ENCODE data around the gene NRIP1.

The NRIP1 gene, protein sequence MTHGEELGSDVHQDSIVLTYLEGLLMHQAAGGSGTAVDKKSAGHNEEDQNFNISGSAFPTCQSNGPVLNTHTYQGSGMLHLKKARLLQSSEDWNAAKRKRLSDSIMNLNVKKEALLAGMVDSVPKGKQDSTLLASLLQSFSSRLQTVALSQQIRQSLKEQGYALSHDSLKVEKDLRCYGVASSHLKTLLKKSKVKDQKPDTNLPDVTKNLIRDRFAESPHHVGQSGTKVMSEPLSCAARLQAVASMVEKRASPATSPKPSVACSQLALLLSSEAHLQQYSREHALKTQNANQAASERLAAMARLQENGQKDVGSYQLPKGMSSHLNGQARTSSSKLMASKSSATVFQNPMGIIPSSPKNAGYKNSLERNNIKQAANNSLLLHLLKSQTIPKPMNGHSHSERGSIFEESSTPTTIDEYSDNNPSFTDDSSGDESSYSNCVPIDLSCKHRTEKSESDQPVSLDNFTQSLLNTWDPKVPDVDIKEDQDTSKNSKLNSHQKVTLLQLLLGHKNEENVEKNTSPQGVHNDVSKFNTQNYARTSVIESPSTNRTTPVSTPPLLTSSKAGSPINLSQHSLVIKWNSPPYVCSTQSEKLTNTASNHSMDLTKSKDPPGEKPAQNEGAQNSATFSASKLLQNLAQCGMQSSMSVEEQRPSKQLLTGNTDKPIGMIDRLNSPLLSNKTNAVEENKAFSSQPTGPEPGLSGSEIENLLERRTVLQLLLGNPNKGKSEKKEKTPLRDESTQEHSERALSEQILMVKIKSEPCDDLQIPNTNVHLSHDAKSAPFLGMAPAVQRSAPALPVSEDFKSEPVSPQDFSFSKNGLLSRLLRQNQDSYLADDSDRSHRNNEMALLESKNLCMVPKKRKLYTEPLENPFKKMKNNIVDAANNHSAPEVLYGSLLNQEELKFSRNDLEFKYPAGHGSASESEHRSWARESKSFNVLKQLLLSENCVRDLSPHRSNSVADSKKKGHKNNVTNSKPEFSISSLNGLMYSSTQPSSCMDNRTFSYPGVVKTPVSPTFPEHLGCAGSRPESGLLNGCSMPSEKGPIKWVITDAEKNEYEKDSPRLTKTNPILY (N-terminal part only)

GRCh38 chr21:15064576-15065391 is at the start of gene NRIP1:
TSS of gene NRIP1 (minus strand) at chr21:15065000. CDS start at chr21:14968192, 96,808 bp downstream.
- DNase-seq: peak in 2 of 3 experiments; percentile 77 to 85

DNA sequence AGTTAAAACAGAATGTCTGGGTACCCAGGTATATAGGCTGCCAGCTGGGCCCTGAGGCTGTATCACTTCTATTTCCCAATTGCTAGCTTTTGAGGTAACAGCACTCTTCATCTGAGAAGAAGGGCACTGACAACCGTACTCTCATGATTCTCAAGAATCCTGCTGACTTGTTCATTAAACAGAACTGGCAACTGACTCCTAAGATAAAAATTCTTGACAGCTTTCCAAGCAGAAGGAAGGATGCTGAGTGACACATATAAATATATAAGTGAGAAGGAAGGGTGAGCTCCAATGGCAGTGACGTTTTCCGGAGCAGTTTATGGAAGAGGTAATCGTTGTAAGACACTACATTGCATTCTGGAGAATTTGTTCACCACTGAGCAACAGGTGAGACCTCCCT is 48.1 kb upstream of the NRIP1 start:
- DNase-seq: no peak

DNA sequence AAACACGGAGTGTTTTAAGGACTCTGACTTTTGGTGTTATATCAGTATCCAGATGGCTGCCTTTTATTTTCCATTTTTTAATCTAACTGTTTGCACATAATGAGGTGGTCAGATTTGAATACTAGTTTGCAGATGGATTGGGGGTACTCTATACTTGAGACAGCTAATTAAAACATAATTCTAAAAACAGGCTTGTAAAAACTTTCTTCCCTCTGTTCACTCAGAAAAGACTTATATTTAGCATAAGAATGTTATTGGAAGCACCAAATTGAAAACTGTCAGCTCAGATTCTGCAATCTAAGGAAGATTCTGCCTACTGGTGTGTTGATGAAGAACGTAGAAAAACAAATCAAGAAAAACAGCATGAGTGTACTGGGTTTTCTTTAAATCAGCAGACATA is 44.0 kb upstream of the NRIP1 start:
- DNase-seq: no peak

DNA sequence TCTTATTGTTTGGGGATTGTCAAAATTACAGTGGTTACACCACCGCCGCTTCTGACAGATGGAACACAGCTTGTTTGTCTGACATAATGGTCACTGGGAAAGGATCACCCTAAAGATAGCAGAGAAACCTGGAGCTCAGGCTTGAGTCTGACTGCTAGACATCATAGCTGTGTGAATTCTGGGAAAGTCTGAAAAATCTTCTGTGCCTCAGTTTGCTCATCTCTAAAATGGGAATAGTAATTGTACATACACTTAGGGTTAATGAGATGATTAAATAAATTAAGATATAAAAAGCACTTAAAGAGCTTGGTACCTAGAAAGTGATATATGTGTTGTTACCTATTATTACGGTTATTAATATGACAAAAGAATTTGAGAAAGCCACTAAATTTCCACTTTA is 39.7 kb upstream of the NRIP1 start:
- no peak for DNase-seq

DNA sequence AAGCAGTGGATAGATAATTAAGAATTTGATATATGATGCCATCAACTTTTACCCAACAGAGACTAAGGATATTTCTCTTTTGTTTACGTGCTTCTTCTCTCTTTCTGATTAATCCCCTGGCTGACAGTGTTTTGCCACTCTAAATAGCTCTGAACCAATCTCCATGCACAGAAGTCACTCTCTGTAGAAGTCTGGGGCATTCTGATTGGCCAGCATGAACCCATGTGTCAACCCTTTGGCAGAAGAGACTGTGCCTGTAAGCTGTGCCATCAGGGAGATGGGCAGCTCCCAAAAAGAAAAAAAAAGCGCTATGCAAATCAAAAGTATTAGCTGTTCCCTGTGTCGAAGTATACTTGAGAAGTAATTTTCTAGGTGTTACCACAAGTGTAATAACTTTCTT is 34.1 kb upstream of the NRIP1 start:
- no peak for DNase-seq

- no peak for DNase-seq
Measured at GRCh38 chr21:15098181-15098580, 33.4 kb upstream of the NRIP1 start.

DNA sequence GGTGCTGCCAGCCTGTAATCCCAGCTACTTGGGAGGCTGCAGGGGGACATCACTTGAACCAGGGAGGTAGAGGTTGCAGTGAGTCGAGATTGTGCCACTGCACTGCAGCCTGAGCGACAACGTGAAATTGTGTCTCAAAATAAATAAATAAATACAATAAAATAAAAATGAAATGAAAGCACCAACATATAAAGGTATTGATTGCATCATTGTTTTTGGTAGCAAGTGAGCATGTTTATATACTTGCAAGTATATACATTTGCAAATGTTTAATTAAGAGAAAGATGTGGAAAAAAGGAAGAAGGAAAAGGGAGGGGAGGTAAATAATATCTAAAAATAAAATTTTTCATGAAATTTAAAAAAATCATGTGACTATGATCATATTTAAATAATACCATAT is 32.8 kb upstream of the NRIP1 start:
- DNase-seq: no peak

DNA sequence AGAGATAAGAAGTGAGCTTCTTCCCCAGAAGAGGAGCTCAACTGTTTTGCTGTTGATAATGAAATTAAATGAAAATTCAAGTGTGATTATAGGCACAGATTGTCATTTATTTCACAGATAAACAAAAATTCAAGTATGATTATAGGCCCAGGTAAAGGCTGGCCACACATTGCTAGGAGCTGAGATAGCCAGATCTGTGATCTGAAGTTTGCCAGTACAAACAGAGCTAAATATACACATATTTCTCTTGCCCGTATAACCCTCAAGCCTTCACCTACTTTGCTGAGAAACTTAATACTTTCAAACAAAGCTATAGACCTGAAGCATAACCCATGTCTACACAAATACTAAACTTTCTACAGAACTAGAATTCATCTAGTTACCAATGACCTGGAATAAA is 31.3 kb upstream of the NRIP1 start:
- no peak for DNase-seq

DNA sequence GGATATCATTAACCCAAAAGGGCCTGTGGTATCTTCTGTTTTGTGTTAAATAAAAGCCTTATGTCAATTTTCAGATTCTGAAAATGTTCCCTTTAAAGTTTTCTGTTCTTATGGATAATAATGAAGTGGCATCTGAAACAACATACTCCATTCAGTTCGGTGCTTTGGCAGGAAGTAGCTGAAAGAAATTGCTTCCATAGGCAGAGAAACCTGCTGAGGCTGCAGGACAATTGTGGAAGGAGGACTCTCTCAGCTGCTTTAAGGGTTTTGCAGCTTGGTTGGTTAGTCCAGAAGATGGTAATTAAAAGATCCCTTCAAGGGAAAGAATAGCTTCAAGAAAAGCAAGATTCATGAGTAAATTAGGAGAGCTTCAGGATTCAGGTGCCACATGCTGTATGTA is 30.5 kb upstream of the NRIP1 start:
- DNase-seq: no peak

- no peak for DNase-seq
Measured at GRCh38 chr21:15094706-15095105, 29.9 kb upstream of the NRIP1 start.

DNA sequence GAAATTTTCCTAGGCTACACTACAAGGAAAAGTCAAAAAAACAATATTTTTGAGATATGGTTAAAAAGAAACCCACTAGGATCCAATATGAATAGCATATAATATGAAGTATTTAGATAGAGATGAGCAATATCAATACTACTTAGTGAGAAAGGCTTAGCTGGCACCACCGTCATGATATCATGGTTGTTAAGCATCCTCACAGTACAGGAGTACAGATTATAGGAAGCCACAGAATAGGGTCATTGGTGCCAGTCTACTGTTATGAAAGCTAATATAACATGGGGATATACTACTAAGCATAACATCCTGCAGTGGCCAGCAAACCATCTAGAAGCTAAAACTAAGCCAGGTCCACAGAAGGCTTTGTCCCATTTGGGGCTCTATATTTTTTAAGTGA is 28.4 kb upstream of the NRIP1 start:
- no peak for DNase-seq

GRCh38 chr21:15092745-15093144 is 27.9 kb upstream of the NRIP1 start:
- no peak for DNase-seq

GRCh38 chr21:15090390-15090789 is 25.6 kb upstream of the NRIP1 start:
- no peak for DNase-seq

- DNase-seq: no peak
Measured at GRCh38 chr21:15088488-15088887, 23.7 kb upstream of the NRIP1 start.

DNA sequence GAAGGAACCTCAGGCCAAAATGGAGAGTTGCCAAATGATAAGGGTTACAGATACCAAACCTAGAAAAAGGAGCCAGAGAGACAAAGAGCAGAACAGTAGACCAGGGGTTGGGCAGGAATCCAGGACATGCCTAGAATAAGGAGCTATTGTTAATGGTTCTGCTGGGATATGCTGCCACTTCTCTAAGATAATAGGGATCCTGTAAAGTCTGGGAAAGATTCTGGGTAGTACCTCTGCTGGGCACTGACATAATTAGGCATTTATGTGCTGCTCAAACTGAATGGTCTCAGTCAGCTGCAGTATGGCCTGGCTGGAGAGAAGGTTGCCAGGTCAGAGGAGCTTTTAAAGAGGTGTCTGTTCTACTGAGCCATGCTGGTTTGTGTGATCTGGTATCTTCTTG is 19.9 kb upstream of the NRIP1 start:
- no peak for DNase-seq

DNA sequence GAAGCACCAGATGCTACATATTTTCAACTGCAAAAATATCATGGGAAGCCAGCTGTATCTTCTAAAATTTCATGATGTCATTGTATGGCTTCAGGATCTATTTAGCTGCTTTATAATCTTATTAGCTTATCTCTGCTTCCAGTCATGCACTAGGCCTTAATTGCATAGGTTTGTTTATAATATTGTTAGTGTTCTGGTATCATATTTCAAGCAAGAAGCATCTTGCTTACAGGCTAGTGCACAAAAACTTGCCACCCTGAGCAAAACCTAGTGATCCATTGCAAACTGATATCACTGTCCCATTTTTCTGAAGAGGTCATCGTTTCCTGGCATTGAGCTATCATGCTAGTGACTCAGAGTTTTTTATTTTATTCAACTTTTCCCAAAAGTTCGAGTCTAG is 15.7 kb upstream of the NRIP1 start:
- peak in 1 of 3 experiments; percentile 11 for DNase-seq

- no peak for DNase-seq
Measured at GRCh38 chr21:15079269-15079668, 14.5 kb upstream of the NRIP1 start.

DNA sequence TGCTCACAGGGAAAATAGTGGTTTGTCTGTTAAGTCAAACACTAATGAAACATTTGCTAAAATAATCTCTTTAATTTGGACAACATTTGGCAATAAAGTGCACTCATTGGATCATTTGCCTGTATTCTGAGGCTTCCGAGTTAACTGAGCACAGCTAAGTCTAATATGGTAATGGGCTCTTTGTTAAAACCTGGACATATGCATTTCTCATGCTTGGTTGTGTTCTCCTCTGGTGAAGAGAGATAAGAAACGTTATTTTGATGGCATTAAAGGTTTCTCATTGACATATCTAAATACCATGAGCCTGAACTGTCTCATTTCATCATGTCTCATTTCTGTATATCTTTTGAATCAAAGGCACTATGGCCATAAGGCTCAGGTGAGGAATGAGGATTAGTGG is 13.4 kb upstream of the NRIP1 start:
- DNase-seq: no peak

DNA sequence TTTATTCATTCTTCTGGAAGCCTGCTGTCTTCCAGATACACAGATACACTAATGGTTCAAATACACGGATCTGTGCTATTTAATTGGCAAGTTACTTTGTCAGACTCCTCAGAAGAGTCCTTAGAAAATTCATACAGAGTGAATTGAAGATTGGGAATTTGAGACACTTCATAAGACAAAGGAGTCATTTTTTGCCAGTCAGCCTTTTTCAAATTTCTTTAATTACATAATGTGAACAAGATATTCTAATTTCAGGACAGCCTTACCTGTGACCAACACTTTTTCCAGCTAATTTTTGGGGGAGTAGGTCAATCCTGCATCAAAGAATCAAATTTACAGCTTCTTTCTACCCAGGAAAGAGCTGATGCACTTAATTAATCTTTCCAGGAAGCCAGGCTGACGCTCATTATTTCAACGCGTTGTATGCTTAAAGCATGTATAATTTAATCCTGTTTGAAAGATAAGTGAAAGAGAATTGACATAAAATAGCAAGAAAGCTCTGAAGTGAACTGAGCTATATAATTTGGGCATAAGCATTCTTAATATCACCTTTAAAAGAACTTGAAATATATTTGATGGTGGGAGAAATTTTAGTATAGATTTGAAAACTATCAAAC is 12.8 kb upstream of the NRIP1 start:
- no peak for DNase-seq

- no peak for DNase-seq
Measured at GRCh38 chr21:15076730-15077129, 11.9 kb upstream of the NRIP1 start.

- no peak for DNase-seq
Measured at GRCh38 chr21:15071009-15071408, 6.2 kb upstream of the NRIP1 start.

GRCh38 chr21:15066123-15066575 is 1.3 kb upstream of the NRIP1 start:
- no peak for DNase-seq

All from NCI-H1417 (cell line).